ENCODE results near the gene MRPS2. TPM values are rescaled to one million over a fixed set of nuclear protein-coding genes. Genes with fewer than 3 reads are reported as not detected.

The MRPS2 gene
- total RNA-seq, 1 experiment from 2014 or later = 77.6 TPM

GRCh38 chr9:135519179-135519971 lies 18.9 kb downstream of the MRPS2 start:
- Mint-ChIP-seq H3K27me3 (ENCODE audit: low read depth) (no peaks in the 10 kb centered on the region), H3K36me3 (no peaks in the 10 kb centered on the region), H3K4me3 (no peak overlapping the region), H3K9me3 (peaks cover 7% of the 10 kb centered on the region), H3K4me1 (peaks cover 6% of the 10 kb centered on the region), H3K27ac (no peak overlapping the region)
- DNase-seq (ENCODE audit: low spot score) = no peak
- ATAC-seq = no peak
- POLR2A ChIA-PET = no interaction called here
- TF ChIP-seq GABPB1 (CRISPR knock-in tag; IDR thresholded peaks at IDR 0.05) = no peak
- TF ChIP-seq ZNF263 (CRISPR knock-in tag; IDR thresholded peaks at IDR 0.05; ENCODE audit: low read depth) = no peak
- no peak for TF ChIP-seq NFE2L1 (CRISPR knock-in tag; IDR thresholded peaks at IDR 0.05)
- TF ChIP-seq ZNF317 (CRISPR knock-in tag; IDR thresholded peaks at IDR 0.05; ENCODE audit: borderline replicate concordance, low read depth) = peak; percentile 61; the same call in 1 of the 2 replicates
- TF ChIP-seq CREB1 (CRISPR knock-in tag; IDR thresholded peaks at IDR 0.05) = no peak
- no peak for TF ChIP-seq SMAD4 (CRISPR knock-in tag; IDR thresholded peaks at IDR 0.05)
- TF ChIP-seq HMGXB4 (CRISPR knock-in tag; IDR thresholded peaks at IDR 0.05) = no peak
- CTCF ChIA-PET = interaction anchor here (0.6 kb wide), 1 partner anchor 212 kb away, joined by 5 read pairs; no protein-coding TSS in a partner anchor

- H3K27ac Mint-ChIP-seq = no peak within 1 kb of the TSS
- H3K4me3 Mint-ChIP-seq = no peak within 1 kb of the TSS
- ChIA-PET POLR2A (no interaction called here), CTCF (no interaction called here)
- DNase-seq (ENCODE audit: low spot score) (no peak), ATAC-seq (no peak)
- H3K9me3 Mint-ChIP-seq = peaks cover 7% of the 10 kb centered on the region
- H3K36me3 Mint-ChIP-seq = no peaks in the 10 kb centered on the region
- H3K4me1 Mint-ChIP-seq = peaks cover 6% of the 10 kb centered on the region
- no peak for TF ChIP-seq NFATC4 (CRISPR knock-in tag; IDR thresholded peaks at IDR 0.05)
- TF ChIP-seq, protein P1, sequence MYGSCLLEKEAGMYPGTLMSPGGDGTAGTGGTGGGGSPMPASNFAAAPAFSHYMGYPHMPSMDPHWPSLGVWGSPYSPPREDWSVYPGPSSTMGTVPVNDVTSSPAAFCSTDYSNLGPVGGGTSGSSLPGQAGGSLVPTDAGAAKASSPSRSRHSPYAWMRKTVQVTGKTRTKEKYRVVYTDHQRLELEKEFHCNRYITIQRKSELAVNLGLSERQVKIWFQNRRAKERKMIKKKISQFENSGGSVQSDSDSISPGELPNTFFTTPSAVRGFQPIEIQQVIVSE (CRISPR knock-in tag; IDR thresholded peaks at IDR 0.05; ENCODE audit: borderline replicate concordance) = no peak
- TF ChIP-seq FOXP1 (CRISPR knock-in tag; IDR thresholded peaks at IDR 0.05; ENCODE audit: borderline replicate concordance) = no peak
- no peak for TF ChIP-seq ZNF121 (CRISPR knock-in tag; IDR thresholded peaks at IDR 0.05)
- no peak for TF ChIP-seq USF2 (CRISPR knock-in tag; IDR thresholded peaks at IDR 0.05)
- no peak for TF ChIP-seq TEAD4 (CRISPR knock-in tag; IDR thresholded peaks at IDR 0.05)
- TF ChIP-seq SMAD3 (CRISPR knock-in tag; IDR thresholded peaks at IDR 0.05; ENCODE audit: borderline replicate concordance) = no peak
- H3K27me3 Mint-ChIP-seq (ENCODE audit: low read depth) = no peaks in the 10 kb centered on the region
Measured at GRCh38 chr9:135520916-135521607, 20.6 kb downstream of the MRPS2 start, which contains the start of gene LCN1. Gene LCN1 (plus strand): TSS chr9:135521440. CDS start chr9:135521498, 58 bp downstream.

DNA sequence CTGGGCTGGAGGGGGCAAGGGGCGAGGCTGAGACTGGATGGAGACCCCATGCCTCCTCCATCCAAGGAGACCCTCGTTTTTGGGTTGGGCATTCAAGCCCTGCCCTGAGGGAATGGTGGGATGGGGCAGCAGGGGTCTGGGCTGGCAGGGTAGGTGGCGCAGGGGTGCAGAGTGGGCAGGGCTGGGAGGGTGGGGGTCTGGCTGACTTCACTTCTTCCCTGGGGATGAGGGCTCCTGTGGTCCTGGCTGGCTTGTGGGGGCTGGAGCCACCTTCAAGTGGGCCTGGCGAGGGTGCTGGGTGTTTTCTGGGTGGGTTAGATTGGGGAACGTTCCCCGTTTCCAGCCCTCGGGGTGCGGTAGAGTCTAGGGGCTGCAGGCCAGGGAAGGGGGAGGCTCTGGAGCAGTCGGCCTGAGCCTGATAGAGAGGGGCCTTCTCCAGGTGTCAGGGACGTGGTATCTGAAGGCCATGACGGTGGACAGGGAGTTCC lies 21.2 kb downstream of the MRPS2 start:
- no peak overlapping the region for H3K4me3 Mint-ChIP-seq
- no peaks in the 10 kb centered on the region for H3K36me3 Mint-ChIP-seq
- peaks cover 7% of the 10 kb centered on the region for H3K9me3 Mint-ChIP-seq
- H3K4me1 Mint-ChIP-seq = peaks cover 6% of the 10 kb centered on the region
- DNase-seq (ENCODE audit: low spot score) = no peak
- ChIA-PET POLR2A (no interaction called here), CTCF (no interaction called here)
- ATAC-seq = no peak
- H3K27me3 Mint-ChIP-seq (ENCODE audit: low read depth) = no peaks in the 10 kb centered on the region
- H3K27ac Mint-ChIP-seq = no peak overlapping the region
- TF ChIP-seq ATF2 (CRISPR knock-in tag; IDR thresholded peaks at IDR 0.05; ENCODE audit: borderline replicate concordance, low read depth) (no peak), EMX1 (CRISPR knock-in tag; IDR thresholded peaks at IDR 0.05) (no peak), ZNF532 (CRISPR knock-in tag; IDR thresholded peaks at IDR 0.05; ENCODE audit: borderline replicate concordance) (no peak), SMAD4 (CRISPR knock-in tag; IDR thresholded peaks at IDR 0.05) (no peak), FOXP1 (CRISPR knock-in tag; IDR thresholded peaks at IDR 0.05; ENCODE audit: borderline replicate concordance) (no peak), TEAD4 (CRISPR knock-in tag; IDR thresholded peaks at IDR 0.05) (no peak), ZNF425 (CRISPR knock-in tag; conservative IDR thresholded peaks at IDR 0.05) (no peak)

Measured in WTC11 (cell line).